ENCODE measurements around the gene DSCAML1. TPM values are rescaled to one million over a fixed set of nuclear protein-coding genes. Genes with fewer than 3 reads are reported as not detected.

The DSCAML1 gene
- total RNA-seq, 1 experiment from 2014 or later, result not detected

DNA sequence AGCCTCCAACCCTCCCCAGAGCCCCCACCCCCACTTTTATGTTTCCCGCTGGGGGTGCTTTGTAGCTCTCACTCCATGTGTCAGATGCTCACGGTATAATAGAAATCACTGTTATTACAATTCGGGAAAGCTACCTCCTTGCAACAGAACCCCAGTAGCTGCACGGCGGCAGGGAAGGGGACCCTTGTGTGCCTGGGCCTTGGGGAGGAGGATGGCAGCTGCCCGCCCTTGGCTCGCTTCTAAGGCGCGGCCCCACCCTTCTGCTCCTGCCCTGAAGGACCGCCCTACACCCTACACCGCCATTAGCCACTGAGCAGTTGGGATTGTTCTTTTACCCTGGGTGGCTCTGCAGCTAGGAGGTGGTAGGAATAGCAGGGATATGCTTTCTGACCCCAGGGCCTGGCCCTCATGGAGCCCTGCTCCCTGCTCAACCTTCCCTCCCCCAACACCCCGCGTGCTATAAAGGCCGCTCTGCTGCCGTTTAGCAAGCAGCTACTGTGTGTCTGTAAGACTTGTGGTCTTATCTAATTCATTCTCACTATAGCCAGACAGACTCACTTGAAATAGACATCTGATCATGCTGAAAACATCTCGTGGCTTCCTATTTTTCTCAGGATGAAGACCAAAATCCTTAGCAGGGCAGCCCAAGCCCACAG is 249.7 kb downstream of the DSCAML1 start (continued):
- TF ChIP-seq, protein P1, sequence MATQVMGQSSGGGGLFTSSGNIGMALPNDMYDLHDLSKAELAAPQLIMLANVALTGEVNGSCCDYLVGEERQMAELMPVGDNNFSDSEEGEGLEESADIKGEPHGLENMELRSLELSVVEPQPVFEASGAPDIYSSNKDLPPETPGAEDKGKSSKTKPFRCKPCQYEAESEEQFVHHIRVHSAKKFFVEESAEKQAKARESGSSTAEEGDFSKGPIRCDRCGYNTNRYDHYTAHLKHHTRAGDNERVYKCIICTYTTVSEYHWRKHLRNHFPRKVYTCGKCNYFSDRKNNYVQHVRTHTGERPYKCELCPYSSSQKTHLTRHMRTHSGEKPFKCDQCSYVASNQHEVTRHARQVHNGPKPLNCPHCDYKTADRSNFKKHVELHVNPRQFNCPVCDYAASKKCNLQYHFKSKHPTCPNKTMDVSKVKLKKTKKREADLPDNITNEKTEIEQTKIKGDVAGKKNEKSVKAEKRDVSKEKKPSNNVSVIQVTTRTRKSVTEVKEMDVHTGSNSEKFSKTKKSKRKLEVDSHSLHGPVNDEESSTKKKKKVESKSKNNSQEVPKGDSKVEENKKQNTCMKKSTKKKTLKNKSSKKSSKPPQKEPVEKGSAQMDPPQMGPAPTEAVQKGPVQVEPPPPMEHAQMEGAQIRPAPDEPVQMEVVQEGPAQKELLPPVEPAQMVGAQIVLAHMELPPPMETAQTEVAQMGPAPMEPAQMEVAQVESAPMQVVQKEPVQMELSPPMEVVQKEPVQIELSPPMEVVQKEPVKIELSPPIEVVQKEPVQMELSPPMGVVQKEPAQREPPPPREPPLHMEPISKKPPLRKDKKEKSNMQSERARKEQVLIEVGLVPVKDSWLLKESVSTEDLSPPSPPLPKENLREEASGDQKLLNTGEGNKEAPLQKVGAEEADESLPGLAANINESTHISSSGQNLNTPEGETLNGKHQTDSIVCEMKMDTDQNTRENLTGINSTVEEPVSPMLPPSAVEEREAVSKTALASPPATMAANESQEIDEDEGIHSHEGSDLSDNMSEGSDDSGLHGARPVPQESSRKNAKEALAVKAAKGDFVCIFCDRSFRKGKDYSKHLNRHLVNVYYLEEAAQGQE (IDR thresholded peaks at IDR 0.05; ENCODE audit: low read depth), result no peak
- TF ChIP-seq TCF7L2 (IDR thresholded peaks at IDR 0.05; ENCODE audit: borderline replicate concordance, extremely low read depth, insufficient read depth, insufficient read length), result no peak
- TF ChIP-seq MAX (IDR thresholded peaks at IDR 0.05), result no peak

DNA sequence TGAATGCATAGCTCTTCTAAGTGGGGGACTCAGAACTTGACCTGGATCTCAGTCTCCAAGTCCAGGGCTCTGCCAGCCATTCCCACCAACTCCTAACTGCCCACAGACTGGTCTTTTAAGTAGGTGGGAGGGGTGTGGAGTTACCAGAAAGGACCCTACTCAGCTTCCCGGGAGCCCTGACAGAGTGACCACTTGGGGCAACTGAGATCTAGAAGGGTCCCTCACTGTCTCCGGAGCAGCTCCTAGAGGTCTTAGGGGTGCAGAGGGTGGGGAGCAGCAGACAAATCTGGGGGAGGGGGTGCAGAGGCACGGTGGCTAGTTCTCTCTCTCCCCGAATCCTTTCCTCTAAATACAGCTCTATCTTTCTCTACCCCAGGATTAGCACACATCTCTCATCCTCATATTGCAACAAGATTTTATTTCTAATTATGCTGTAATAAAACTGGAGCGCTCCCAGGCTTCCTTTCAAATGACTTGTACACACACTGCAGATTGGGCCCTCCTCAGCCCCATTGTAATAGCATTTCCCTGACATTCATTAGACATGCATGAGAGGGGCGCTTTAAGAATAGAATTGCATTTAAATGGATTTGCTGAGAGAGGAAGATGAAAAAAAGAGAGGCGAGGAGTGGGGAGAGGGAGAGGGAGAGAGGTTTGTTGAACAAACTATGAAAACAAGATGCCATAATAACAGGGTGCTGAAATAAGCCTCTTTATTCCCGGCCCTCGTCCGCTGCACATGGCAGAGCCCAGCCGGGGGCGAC is 250.4 kb downstream of the DSCAML1 start:
- ChIA-PET RAD21 (ENCODE audit: low non-redundant PET in 1 of 2, low total read pairs in 2 of 2, uncharacterized antibody in 2 of 2, unreplicated experiment in 2 of 2) (no interaction called here), POLR2A (no interaction called here), CTCF (no interaction called here)
- Histone ChIP-seq H3K27ac (ENCODE audit: low read depth, low read length) (no peak overlapping the region), H3K4me1 (ENCODE audit: control insufficient read depth in 1 of 2, insufficient read depth in 2 of 2, low read length in 2 of 2) (no peaks in the 10 kb centered on the region), H3K4me3 (replicated peaks in 1 of 2; ENCODE audit: low read depth in 1 of 2, low read length in 2 of 2) (no peak overlapping the region), H4K20me1 (ENCODE audit: insufficient read depth) (no peaks in the 10 kb centered on the region), H3K36me3 (ENCODE audit: control insufficient read depth in 1 of 2, insufficient read depth in 2 of 2, low read length in 2 of 2) (no peaks in the 10 kb centered on the region), H3K9me3 (ENCODE audit: control insufficient read depth in 1 of 2, insufficient read depth in 1 of 2, low read depth in 1 of 2, low read length in 2 of 2) (no peaks in the 10 kb centered on the region), H3K79me2 (ENCODE audit: insufficient read depth, low read length) (no peaks in the 10 kb centered on the region), H3K9me2 (ENCODE audit: insufficient read depth) (no peaks in the 10 kb centered on the region), H2AFZ (ENCODE audit: low read depth, low read length, poor library complexity, severe bottlenecking) (no peak overlapping the region), H3K27me3 (ENCODE audit: insufficient read depth, low read length) (peaks cover 40% of the 10 kb centered on the region), H3K9ac (ENCODE audit: low read length) (no peak overlapping the region), H3K4me2 (ENCODE audit: low read length) (no peak overlapping the region)
- intact Hi-C loops (cut with micrococcal nuclease), result no loop called here
- BruUV-seq (replicated peaks), result no TSS peak
- DNase-seq (ENCODE audit: low read depth, low spot score), result no peak
- ATAC-seq, result no peak
- no peak for TF ChIP-seq ZBTB33 (IDR thresholded peaks at IDR 0.05; ENCODE audit: extremely low read depth, insufficient replicate concordance, low read length)
- no peak for TF ChIP-seq RAD21 (IDR thresholded peaks at IDR 0.05; ENCODE audit: low read depth)
- no peak for TF ChIP-seq CTCF (IDR thresholded peaks at IDR 0.05 in 2 of 3, conservative IDR thresholded peaks at IDR 0.05 in 1 of 3; ENCODE audit: borderline replicate concordance in 1 of 3, insufficient read depth in 1 of 3, low read depth in 2 of 3, low read length in 2 of 3)
- TF ChIP-seq EZH2phosphoT487 (IDR thresholded peaks at IDR 0.05; ENCODE audit: borderline replicate concordance), result no peak
- no peak for TF ChIP-seq SIN3A (IDR thresholded peaks at IDR 0.05; ENCODE audit: low read depth)
- TF ChIP-seq ELF1 (IDR thresholded peaks at IDR 0.05; ENCODE audit: borderline replicate concordance, low read depth), result no peak
- no peak for TF ChIP-seq EGR1 (IDR thresholded peaks at IDR 0.05; ENCODE audit: low read depth)
- no peak for TF ChIP-seq TCF7L2 (IDR thresholded peaks at IDR 0.05; ENCODE audit: borderline replicate concordance, extremely low read depth, insufficient read depth, insufficient read length)

Measured in HCT116 (cell line).